NCI-H2196 treated with DMSO at 0.1 percent for 48 hours (cell line): ENCODE results near the gene CXCL12.

ENCODE experiments used
- DNase-seq: peaks from one replicate; lab custom pipeline; 2025; ENCODE audit not compliant: unreplicated experiment; lab: John Stamatoyannopoulos, UW

The CXCL12 gene

DNA sequence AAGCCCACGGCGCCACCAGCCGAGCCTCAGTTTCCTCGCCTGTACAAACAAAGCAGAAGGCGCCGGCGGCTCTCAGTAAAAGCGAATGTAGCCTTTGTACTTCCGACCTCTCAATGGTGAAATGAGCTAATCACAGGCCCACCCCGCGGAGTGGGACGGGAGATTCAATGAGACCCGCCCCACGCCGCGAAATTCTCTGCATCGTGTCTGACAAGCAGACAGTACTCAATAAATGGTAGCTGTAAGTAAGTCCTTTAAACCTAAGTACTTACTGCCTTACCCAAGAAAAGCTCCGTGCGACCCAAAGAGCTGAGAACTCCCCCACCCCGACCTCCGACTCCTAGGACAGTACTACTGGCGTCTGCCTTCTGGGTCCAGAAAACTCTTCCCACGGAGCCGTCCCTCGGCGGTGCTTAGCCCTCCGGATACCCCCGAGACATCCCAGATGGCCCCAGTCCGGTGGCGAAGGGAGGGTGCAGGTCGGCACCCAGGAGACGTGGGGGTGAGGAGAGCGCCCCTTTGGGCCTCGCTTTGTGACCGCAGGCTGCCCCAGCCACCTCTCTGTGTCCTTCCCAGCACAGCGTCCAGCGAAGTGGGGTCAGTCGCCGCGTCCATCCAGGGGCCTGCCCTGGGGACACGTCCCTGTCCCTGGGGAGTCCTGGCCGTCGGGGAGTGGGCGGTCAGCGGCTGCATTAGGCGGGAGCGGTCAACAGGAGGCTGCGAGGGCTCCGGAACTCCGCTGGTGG lies 972 bp upstream of the CXCL12 start:
- no peak for DNase-seq

DNA sequence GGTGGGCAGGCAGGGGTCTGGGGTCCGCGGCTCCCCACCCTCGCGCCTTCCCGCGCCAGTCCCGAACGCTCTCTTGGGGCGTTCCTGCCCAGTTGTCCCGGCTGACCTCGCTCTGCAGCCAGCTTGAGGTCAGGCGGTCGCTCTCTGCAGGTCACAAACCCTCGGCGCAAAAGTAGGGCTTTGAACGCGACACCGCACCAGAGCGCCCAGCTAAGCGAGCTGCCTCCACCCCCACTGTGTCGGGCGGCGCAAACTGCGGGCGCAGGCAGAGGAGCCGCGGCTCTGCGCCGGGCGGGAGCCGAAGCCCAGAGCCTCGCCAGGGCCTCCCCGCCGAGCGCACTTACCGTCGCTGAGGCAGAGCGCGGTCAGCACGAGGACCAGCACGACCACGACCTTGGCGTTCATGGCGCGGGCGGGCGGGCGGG lies 284 bp downstream of the CXCL12 start:
- no peak for DNase-seq

- no peak for DNase-seq
These were observed 922 bp downstream of the CXCL12 start for GRCh38 chr10:44383749-44384600.

DNA sequence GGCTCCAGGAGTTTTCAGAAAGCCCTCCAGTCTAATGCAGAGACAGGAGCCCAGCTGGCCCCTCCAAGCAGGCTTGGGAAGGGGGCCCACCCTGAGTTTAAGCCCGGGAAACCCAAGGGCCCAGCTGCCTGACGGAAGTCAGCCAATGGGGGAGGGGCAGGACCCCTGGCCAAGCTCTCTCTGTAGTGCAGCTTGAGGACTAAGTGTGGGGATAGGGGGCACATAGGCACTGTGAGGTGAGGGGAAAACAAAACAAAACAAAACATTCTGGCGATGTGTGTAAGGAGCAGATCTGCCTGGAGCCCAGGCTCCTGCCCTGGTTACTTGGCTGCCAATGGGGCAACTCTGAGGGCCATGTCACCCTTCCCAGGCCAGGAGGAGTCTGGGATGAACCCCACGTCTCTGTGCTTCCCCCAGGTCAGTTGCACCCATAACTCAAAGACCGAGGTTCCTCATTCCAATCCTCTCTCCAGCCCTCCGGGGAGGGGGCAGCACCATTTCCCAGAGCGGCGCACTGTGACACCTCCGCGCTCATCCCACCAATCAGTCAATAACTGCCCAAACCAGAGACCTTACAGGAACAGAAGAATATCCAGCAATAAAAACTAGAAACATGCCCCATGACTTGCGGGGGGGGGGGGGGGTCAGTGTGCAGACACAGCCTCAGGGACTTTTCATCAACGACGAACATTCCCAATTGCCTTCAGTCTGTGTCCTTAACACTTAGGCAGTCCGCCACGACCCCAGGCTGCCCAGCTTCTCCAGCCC lies 1.7 kb downstream of the CXCL12 start:
- DNase-seq = no peak

- no peak for DNase-seq
These were observed 2.6 kb downstream of the CXCL12 start for GRCh38 chr10:44382131-44382858.

GRCh38 chr10:44380829-44381600 lies 3.9 kb downstream of the CXCL12 start:
- no peak for DNase-seq

DNA sequence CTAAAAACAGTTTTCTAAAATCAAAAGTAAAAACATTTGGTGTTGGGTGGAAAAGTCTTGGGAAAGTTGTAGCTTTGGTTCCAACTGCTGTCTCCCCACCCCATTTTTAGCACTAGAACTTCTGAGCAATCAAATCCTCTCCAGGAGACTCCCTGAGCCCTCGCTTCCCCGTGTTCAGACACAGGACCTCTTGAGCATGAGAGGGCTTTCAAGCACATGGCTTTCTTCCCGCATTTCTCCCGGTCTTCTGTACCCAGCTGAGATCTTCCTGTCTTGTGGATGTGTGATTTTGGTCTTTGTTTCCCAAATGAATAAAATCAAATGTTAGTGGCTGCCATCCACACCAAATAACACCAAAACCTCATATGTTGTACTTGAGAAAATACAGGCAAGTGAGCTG lies 5.0 kb downstream of the CXCL12 start:
- DNase-seq = no peak

DNA sequence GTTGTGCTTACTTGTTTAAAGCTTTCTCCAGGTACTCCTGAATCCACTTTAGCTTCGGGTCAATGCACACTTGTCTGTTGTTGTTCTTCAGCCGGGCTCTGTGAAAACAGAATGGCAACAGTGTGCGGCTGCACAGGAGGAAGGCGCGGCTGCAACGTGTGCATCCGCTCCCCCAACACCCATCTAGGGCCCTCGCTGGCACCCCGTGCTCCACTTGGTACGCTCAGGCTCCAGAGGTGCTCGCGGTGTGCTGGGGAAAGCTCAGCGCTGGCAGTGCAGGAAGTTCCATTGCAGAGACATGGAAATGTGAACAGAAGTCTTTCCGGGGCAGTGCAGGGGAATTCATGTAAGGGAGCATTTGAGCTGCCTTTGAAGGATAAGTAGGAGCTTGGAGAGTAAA lies 6.3 kb downstream of the CXCL12 start:
- DNase-seq = no peak

DNA sequence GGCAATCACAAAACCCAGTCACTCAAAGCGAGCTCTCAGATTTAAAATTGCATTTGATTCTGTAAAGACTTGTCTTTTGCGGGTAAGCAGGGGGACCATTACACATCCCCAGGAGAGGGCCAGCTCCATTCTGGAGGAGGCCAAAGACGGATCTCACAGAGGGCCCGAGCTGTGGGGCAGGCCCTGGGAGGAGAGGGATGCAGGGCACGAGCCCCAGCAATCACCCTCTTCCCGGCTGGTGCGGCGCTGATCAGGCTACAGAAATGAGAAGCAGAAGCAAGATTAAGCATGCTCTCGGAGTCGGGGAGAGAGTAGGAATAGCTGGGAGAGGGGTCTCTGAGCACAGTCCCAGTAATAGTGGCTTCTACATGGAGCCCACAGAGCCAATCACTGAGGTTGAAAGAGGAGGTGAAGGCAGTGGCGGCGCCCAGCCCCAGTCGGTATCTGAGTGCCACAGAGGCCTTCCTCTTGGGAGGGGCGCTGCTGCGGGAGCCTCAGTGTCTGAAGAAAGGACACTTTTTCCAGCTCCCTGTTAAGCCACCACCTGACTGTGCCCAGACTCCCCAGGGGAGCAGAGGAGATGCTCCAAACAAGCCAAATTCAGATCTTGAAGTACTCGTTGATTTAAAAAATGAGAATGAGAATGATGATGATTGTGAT lies 7.1 kb downstream of the CXCL12 start:
- DNase-seq = no peak

DNA sequence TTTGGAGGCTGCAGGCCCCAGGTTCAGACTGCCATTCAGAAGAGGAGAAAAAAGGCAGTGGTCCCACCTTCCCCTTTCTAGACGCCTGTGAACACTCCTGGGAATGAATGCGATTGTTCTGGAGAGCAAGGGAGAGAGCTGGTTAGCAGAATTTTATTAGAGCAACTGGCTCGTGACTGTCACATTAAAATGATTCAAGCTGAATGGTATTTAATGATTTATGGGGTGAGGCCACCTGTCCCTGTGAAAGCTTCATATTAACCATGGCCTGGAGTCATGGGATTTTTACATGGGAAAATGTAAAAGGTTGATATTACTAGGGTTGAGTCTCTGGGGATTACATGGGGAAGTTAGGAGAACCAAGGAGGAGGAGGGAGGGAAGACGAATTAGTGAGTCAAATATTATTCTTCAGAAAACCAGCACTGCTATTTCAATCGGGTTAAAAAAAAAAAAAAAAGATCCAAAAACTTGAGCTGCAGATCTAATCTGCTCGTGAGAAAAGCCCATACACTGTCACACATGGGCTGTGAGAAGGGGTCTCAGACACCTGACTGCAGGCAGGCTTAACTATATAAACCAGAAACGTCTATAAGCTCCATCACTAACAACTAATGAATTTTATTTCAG lies 8.3 kb downstream of the CXCL12 start:
- no peak for DNase-seq

DNA sequence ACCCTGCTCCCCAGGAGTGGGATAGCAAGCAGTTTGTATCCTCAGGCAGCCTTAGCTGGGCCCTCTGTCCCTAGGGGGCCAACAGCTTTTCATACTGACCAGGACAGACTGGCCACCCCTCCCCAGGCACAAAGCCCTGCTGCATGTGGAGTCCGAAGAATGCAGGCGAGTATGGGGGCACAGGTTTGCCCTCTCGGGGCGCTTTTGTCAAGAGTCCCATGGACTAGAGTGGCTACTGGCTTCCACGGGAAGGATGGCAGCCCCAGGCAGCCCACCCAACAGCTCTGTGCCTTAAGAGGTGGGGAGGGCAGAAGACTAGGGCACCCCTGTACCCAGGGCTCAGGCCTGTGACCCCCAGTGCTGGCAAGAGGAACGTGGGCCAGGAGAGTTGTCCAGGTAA lies 10.7 kb downstream of the CXCL12 start:
- DNase-seq = no peak

DNA sequence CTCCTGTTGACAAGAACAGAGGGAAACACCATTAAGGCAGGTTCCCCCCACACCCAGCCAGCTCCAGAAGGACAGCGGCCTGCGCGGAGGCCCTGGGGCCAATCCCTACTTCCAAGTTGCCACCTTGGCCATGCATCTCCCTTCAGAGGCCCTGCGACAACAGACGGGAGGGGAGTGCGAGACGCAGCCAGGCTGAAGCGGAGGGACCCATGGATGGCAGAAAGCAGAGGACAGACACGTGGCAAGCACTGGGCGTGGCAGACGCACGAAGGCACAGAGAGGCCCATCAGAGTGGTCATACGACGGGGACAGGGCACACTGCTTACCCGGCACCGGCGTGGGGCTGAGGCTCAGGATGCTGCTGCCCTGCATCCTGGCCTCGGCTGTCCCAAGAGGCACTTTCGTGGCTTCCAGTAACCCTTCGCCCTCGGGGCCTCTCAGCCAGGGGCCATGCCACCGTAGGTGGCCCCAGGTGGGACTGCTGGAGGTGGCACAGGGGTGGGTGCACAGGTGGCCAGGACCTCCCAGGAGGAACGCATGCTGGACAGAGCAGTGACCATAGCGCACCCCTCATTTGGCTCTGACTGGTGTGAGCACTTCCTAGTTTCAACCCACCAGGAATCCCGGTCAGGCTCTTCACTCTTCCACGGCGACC lies 11.4 kb downstream of the CXCL12 start:
- DNase-seq = no peak

GRCh38 chr10:44372181-44372580 lies 12.7 kb downstream of the CXCL12 start:
- DNase-seq = no peak

DNA sequence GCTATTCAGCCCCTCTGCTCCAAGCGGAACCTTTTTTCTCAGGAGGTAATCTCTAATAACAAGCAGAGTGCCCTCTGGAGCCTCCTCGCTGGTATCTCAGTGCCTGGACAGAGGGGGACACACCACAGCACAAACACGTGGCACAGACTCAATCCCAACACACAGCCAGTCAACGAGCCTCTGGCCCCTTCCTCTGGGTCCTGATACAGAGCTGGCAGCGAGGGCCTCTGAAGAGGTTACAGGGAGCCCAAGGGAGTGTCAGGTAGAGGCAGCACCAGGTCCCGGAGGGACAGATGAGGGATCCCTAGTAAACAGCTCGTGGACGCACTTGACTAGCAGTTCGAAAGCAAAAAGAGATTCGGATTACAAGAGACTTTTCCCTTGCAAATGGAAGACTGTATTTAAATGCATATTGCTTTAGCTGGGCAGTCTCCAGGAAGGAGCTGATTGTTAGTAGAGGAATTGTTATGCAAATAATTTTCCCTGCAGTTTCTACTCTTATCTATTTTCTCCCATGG lies 14.1 kb downstream of the CXCL12 start:
- DNase-seq = no peak

DNA sequence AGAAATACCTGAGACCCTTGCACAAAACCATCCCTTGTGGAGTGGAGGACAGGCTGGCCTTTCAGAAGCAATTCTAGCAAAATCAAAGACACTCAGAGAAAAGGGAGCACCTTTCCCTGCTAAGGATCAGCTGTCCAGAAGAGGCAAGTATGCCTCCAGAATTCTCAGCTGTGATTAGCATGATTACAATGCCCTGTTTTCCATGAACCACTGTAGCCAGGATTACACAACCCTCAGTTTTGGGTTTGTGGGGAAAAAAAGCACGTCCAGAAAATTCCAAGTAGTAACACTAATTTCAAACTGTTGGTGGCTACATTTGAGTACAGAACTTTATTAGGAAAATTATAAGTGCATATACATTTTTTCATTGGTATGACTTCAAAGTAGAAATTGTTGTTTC lies 15.0 kb downstream of the CXCL12 start:
- DNase-seq = no peak

- DNase-seq = no peak
These were observed 15.6 kb downstream of the CXCL12 start for GRCh38 chr10:44369296-44369695.

DNA sequence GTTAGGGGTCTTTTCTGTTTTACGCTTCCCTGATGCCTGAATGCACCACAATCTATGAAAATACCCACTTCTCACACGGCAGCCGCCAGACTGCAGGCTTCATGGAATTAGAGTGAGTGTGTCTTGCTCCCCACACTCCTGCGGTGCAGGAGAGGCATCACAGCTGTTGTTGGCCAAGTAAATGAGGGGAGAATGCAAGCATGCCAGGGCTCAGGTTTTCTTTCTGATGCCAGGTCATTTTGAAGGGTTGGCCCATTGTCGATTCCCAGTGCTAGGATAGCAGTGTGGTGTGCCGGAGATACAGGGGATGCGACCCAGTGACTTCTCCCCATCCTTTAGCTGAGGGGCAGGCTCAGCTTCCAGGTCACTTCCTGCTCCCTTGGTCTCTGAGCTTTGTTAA lies 16.3 kb downstream of the CXCL12 start:
- DNase-seq = no peak

DNA sequence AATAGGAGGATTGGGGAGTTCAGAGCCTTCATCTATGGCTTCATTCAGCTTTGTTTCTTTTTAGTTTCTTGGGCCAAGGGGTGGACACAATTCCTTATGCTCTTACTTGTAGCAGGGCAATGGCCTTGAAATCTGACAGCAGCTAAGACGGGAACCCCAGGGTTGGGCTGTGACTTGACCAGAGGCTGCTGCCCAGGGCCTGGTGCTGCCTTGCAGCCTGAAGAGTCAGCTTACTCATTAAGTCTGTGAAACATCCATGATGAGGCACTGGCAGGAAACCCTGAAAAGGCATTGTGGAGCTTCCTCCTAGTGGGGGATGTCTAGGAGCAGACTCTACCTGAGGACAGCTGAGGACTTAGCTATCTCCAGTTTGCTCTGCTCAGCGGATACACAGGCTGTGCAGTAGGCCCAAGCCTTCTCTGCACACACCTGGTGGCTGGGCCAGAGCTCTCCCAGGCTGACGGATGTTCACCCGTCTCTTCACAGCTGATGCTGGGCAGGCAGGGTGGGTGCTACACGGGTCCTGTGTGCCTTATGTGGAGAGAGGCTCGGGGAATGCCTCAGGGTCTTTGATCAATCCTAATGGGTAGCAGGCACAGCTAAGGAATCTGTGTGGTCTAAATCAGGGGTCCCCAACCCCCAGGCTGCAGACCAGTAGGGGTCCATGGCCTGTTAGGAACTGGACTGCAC lies 17.8 kb downstream of the CXCL12 start:
- DNase-seq = no peak
